ENCODE data around the gene RBMY1A1. TPM values are rescaled to one million over a fixed set of nuclear protein-coding genes. Genes with fewer than 3 reads are reported as not detected.
"Not testable (repeated sequence)": the region's sequence is repeated elsewhere in the genome, so short reads cannot be mapped to it uniquely, and the experiment has no call there.

The RBMY1A1 gene
- not detected in 2 replicates for total RNA-seq (ENCODE audit: low replicate concordance)
- long read RNA-seq: 0 reads

GRCh38 chrY:21534579-21534978 lies at the start of gene RBMY1A1:
Gene RBMY1A1 (plus strand): TSS chrY:21534879. CDS start chrY:21536892, 2,013 bp downstream.
- not testable (repeated sequence) for H3K36me3 Mint-ChIP-seq; H3K27me3 Mint-ChIP-seq; DNase-seq (ENCODE audit: extremely low spot score, unreplicated experiment); H3K27ac Mint-ChIP-seq; H3K9me3 Mint-ChIP-seq; H3K4me1 Mint-ChIP-seq (ENCODE audit: unreplicated experiment); H3K4me3 Mint-ChIP-seq

DNA sequence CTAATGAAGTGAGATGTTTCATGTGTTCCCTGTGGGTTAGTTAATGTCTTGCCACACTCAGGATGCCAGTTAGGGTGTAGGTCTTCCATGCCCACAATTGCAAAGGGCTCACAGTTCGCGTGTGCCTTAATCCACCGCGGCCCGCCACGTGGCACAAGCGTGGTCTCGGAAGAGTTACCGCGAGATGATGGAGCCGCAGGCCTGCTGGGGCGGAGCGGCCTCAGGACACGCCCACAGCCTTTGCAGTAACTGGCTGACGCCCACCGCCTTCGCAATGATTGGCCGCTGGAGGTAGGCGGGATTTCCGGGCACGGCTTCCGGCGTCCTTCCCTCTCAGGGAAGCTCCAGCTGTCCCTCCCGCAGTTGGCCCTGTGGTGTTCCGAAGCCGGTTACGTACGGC lies 23.6 kb upstream of the RBMY1A1 start, which contains the start of gene RBMY1B:
Gene RBMY1B, plus strand, starts transcription at position 301 of the 400 bp plus-strand sequence. CDS start 2,013 bp downstream, outside the sequence.
- H3K4me3 Mint-ChIP-seq; H3K27ac Mint-ChIP-seq; DNase-seq (ENCODE audit: extremely low spot score, unreplicated experiment); H3K27me3 Mint-ChIP-seq; H3K36me3 Mint-ChIP-seq; H3K4me1 Mint-ChIP-seq (ENCODE audit: unreplicated experiment); H3K9me3 Mint-ChIP-seq: not testable (repeated sequence)

- not testable (repeated sequence) for H3K9me3 Mint-ChIP-seq; DNase-seq (ENCODE audit: extremely low spot score, unreplicated experiment); H3K4me3 Mint-ChIP-seq; H3K4me1 Mint-ChIP-seq (ENCODE audit: unreplicated experiment); H3K36me3 Mint-ChIP-seq; H3K27ac Mint-ChIP-seq; H3K27me3 Mint-ChIP-seq
Observed at GRCh38 chrY:21559316-21559984, 24.8 kb downstream of the RBMY1A1 start.

- H3K36me3 Mint-ChIP-seq: no peaks in the 10 kb centered on the region
- no peaks in the 10 kb centered on the region for H3K9me3 Mint-ChIP-seq
- H3K27me3 Mint-ChIP-seq: no peaks in the 10 kb centered on the region
- H3K4me1 Mint-ChIP-seq (ENCODE audit: unreplicated experiment): no peaks in the 10 kb centered on the region
- H3K4me3 Mint-ChIP-seq: no peak overlapping the region
- TF ChIP-seq CTCF (conservative IDR thresholded peaks at IDR 0.05): no peak
- H3K27ac Mint-ChIP-seq: no peak overlapping the region
- no peak for DNase-seq (ENCODE audit: extremely low spot score, unreplicated experiment)
Observed at GRCh38 chrY:21585449-21585848, 50.8 kb downstream of the RBMY1A1 start.

- not testable (repeated sequence) for H3K9me3 Mint-ChIP-seq, H3K4me3 Mint-ChIP-seq
Observed at GRCh38 chrY:21586454-21586853, 51.8 kb downstream of the RBMY1A1 start.

DNA sequence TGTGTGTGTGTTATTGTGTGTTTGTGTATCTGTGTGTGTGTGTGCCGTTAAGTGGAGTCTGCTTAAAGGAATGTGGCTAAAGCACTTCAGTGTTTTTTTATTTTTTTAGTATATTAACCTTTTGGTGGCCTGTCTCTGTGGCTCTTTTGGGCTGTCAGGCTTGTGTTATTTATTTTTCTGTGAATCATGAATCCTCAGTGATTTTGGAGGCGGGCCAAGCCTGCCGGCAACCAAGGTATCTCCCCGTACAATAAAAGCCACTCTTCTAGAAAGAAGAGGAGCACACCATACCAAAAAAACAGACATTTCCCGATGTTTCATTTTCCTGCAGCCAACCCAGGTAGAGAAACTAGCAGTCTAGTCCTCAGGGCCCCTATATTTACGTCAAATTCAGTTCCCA lies 57.4 kb downstream of the RBMY1A1 start:
- no peak for DNase-seq (ENCODE audit: extremely low spot score, unreplicated experiment)
- no peaks in the 10 kb centered on the region for H3K27me3 Mint-ChIP-seq
- no peaks in the 10 kb centered on the region for H3K9me3 Mint-ChIP-seq
- no peak for TF ChIP-seq CTCF (conservative IDR thresholded peaks at IDR 0.05)
- H3K4me3 Mint-ChIP-seq: no peak overlapping the region
- no peak overlapping the region for H3K27ac Mint-ChIP-seq
- no peaks in the 10 kb centered on the region for H3K36me3 Mint-ChIP-seq
- no peaks in the 10 kb centered on the region for H3K4me1 Mint-ChIP-seq (ENCODE audit: unreplicated experiment)

More at GRCh38 chrY:21586454-21586853, 51.8 kb downstream of the RBMY1A1 start:
- H3K4me1 Mint-ChIP-seq (ENCODE audit: unreplicated experiment); H3K27ac Mint-ChIP-seq; H3K36me3 Mint-ChIP-seq; DNase-seq (ENCODE audit: extremely low spot score, unreplicated experiment); H3K27me3 Mint-ChIP-seq: not testable (repeated sequence)

DNA sequence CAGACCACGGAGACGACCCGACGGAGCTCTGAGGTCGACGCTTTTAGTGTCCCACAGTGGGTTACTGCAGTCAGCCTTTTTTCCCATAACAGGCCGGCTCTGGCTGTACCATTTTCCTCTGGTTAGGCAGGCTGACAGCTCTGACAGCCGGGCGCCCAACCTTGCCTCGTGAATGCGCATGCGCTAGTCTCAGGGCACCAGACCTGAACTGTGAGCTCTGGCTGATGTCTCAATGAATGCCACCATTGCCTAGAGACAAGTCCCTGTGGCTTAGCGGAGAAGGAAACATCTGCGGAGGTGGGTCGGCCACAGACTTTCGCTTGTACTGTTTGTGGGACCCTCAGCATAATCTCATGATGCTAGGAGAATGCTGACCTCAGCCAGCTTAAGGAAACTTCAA lies 61.6 kb downstream of the RBMY1A1 start:
- H3K4me1 Mint-ChIP-seq (ENCODE audit: unreplicated experiment); H3K36me3 Mint-ChIP-seq; DNase-seq (ENCODE audit: extremely low spot score, unreplicated experiment); H3K27ac Mint-ChIP-seq; H3K27me3 Mint-ChIP-seq; H3K9me3 Mint-ChIP-seq; H3K4me3 Mint-ChIP-seq: not testable (repeated sequence)

Other genes with a start within 250 kb of the RBMY1A1 start
- gene RBMY1B, start 23.5 kb upstream of the RBMY1A1 start, total RNA-seq (ENCODE audit: low replicate concordance): not detected in 2 replicates